ENCODE data around the gene EGLN3. TPM values are rescaled to one million over a fixed set of nuclear protein-coding genes. Genes with fewer than 3 reads are reported as not detected.
A peak's percentile ranks its signal among the peaks of the same experiment; 100 is the strongest.

The EGLN3 gene
- total and polyA plus RNA-seq, 2 of the 13 experiments (the other 11 are each of a cell fraction or from before 2014, with no cell fraction given) = 0.18 to 27.3 TPM

GRCh38 chr14:33979613-33980276, 28.9 kb upstream of the EGLN3 start (continued):
- no peak for TF ChIP-seq ZNF17 (CRISPR knock-in tag; IDR thresholded peaks at IDR 0.05)
- TF ChIP-seq SALL1 (CRISPR knock-in tag; IDR thresholded peaks at IDR 0.05) = peak; percentile 39; the same call in 1 of the 2 replicates
- no peak for TF ChIP-seq ZNF790 (CRISPR knock-in tag; IDR thresholded peaks at IDR 0.05; ENCODE audit: borderline replicate concordance)
- TF ChIP-seq PLSCR1 (CRISPR knock-in tag; IDR thresholded peaks at IDR 0.05; ENCODE audit: borderline replicate concordance) = no peak
- 0 out of 2 replicates have a peak, but pooled peaks have one; percentile 11 for TF ChIP-seq FOXA3 (CRISPR knock-in tag; IDR thresholded peaks at IDR 0.05)
- no peak for TF ChIP-seq ZNF776 (CRISPR knock-in tag; IDR thresholded peaks at IDR 0.05)
- no peak for TF ChIP-seq ZNF570 (CRISPR knock-in tag; IDR thresholded peaks at IDR 0.05; ENCODE audit: borderline replicate concordance)
- TF ChIP-seq BCL3 (CRISPR knock-in tag; IDR thresholded peaks at IDR 0.05) = no peak
- TF ChIP-seq DNMT3B (CRISPR knock-in tag; conservative IDR thresholded peaks at IDR 0.05) = no peak
- no peak for TF ChIP-seq GZF1 (CRISPR knock-in tag; IDR thresholded peaks at IDR 0.05)
- no peak for TF ChIP-seq KLF6 (CRISPR knock-in tag; IDR thresholded peaks at IDR 0.05)
- no peak for TF ChIP-seq ZNF556 (CRISPR knock-in tag; IDR thresholded peaks at IDR 0.05; ENCODE audit: borderline replicate concordance)
- no peak for TF ChIP-seq SKIL (CRISPR knock-in tag; IDR thresholded peaks at IDR 0.05; ENCODE audit: borderline replicate concordance)
- TF ChIP-seq NPAS2 (CRISPR knock-in tag; IDR thresholded peaks at IDR 0.05; ENCODE audit: borderline replicate concordance) = no peak
- no peak for TF ChIP-seq ZNF558 (CRISPR knock-in tag; IDR thresholded peaks at IDR 0.05; ENCODE audit: borderline replicate concordance)
- 0 out of 2 replicates have a peak, but pooled peaks have one; percentile 32 for TF ChIP-seq FOXK1 (CRISPR knock-in tag; IDR thresholded peaks at IDR 0.05; ENCODE audit: borderline replicate concordance, low read depth)
- TF ChIP-seq ZNF503 (CRISPR knock-in tag; IDR thresholded peaks at IDR 0.05) = no peak
- no peak for TF ChIP-seq ZNF598 (CRISPR knock-in tag; IDR thresholded peaks at IDR 0.05; ENCODE audit: borderline replicate concordance)
- 0 out of 2 replicates have a peak, but pooled peaks have one; percentile 25 for TF ChIP-seq ZNF772 (CRISPR knock-in tag; IDR thresholded peaks at IDR 0.05)
- no peak for TF ChIP-seq NFE2L1 (CRISPR knock-in tag; IDR thresholded peaks at IDR 0.05; ENCODE audit: borderline replicate concordance)
- TF ChIP-seq TOPORS (CRISPR knock-in tag; IDR thresholded peaks at IDR 0.05) = no peak
- TF ChIP-seq HDAC1 (CRISPR knock-in tag; IDR thresholded peaks at IDR 0.05) = no peak
